Stimulated activated CD8-positive, alpha-beta memory T cell treated with anti-CD3 and anti-CD28 coated beads, Interleukin-4, amount 100 ng/mL, for 24 hours (primary cell): ENCODE data around the gene RASGRP3.

Source experiments
- DNase-seq: peaks from one replicate; pipeline ENCODE4 v3.0.0-alpha.2; 2020; ENCODE audit warnings: low read depth

Gene RASGRP3

GRCh38 chr2:33492399-33493134, 16.1 kb downstream of the RASGRP3 start:
- no peak for DNase-seq

DNA sequence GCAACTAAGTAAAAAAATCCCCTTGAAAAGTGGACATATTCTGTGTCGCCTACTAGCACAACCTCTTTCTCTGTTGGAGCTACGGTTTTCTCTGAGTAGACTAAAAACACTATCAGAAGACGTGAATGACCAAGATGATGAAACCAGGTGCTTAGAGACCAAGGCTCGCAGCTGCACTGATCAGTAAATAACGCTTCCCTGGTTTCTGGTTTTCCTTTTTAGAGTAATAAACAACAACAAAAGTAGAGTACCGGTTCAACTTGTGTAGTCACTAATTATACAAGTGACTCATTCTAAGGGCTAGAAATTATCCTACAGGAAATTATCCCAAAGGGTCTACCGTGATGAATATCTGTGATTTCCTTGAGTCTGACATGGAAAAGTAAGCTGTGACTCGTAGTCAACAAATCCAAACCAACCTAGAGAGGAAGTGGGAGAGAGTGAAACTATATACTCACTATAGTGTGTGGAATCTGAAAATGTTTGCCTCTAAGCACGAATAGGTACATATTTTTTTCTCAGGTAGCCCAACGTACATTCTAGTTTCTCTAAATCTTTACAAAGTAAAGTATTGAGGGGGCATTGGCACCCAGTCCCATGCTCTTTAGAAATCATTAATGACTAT, 17.8 kb downstream of the RASGRP3 start:
- no peak for DNase-seq

DNA sequence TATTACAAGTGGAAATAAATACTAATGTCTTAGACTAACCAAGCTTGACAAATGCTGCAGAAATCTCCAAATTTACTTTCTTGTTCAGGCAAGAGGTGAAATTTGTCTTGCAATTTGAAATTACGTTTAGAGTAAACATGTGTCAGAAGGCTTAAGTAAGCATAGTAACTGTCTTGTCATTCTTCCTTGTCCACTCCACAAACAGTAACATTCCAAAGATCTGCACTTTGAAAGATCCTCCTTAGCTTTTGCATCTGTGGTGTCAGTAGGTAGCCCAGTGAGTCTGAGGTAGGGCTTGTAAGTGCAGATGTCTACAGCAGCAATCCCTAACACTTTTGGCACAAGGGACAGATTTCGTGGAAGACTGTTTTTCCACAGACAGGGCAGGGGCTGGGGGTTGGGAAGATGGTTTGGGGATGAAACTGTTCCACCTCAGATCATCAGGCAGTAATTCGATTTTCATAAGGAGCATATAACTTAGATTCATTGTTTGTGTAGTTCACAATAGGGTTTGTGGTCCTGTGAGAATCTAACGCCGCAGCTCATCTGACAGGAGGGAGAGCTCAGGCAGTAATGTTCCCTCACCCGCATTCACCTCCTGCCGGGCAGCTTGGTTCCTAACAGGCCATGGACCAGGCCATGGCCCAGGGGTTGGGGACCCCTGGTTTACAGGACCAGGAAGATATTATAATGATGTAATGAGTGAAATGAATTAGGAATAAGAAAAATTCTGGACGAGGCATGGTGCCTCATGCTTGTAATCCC, 18.6 kb downstream of the RASGRP3 start:
- DNase-seq = no peak

DNA sequence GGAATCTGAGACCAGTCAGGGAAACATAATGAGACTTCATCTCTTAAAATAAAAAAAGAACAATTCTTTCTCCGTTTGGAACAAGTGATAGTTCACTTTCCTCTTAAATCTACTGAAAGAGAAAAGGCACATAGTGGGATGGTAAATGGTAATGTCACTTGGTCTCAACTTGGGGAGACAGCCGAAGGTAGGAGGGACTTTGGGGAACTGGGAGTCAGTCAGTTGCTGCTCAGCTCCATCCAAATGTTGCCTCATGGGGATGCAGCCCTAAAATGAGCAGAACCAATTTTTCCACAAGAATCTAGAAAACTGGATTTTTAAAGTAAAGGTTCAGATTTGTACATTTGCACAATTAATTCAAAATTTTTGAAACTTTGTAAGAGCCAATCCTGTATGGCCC, 19.2 kb downstream of the RASGRP3 start:
- no peak for DNase-seq

DNA sequence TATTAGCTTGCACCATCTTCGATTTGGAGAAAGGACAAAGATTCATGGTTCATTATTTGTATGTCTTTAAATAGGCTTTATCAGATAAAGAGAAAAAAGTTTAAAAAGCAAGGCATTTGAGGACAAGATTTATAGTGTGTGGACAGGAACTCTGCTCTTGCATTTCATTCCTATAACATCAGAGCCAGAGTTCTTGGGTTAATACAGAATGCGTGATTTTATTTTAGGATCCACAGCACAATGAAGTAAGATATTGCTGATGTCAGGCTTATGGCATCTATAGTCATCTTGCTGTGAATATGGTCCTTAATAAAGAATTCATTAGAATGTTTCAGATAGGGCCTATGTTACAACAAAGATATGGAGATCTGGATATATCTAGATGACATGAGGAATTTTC, 19.7 kb downstream of the RASGRP3 start:
- DNase-seq = no peak

DNA sequence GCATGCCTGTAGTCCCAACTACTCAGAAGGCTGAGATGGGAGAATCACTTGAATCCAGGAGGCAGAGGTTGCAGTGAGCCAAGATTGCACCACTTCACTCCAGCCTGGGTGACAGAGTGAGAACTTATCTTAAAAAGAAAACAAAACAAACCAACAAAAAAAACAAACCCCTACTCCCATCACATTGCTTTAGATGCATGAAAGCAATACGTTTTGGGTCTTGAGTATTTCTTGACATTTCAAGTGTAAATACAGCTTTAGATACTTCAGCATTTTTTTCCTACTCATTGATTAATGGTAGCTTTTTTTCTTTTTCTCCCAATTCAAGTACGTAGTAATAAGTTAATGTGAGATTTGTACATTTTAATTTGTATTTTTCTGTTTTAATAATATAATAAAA, 20.3 kb downstream of the RASGRP3 start:
- DNase-seq = no peak

DNA sequence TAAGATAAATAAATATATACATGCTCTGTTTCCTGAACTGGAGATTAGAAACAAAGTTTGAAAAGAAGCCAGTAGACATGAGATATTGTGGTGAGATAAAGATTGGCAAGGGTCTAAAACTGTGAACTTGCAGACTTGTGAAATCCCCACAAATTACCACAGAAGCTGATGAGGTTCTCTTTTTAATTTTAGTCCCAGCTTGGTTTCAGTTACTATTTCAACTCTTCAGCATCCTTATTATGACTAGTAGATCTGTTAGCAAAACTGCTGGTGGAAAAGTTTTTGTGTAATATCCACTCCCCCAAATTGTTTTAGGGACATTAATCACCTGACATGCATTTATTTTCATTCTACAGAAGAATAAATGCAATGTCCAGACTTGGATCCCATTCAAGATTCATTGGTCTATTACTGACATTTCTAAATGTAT, 20.8 kb downstream of the RASGRP3 start:
- DNase-seq = no peak

DNA sequence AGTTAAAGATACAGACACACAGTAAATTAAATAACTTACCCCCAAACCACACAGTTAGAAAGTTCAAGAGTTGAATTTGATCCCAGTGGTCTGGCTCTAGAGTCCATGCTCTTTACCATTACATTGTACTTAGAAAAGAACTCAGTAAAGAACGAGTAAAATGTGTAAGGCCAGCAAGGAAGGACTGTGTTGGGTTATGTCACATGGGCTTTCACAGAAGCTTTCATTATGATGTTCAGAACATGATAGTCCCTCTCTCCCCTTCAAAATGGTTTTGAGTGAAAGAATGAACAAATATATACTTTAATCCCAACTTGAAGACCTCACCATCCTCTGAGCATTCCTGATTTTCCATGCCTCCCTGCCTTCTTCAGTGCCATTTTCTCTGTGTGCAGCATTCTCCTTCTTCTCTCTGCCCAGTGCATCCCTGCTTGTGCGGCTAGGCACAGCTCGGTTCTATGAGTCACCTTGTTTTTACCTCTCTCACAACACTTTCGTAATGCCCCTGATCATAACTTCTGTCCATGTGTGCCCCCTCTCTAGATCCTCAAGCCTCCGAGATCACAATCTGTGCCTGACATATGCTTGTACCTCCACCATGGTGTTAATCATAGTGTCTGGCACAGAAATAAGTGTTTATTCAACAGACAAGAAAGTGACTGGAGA, 22.0 kb downstream of the RASGRP3 start:
- no peak for DNase-seq

DNA sequence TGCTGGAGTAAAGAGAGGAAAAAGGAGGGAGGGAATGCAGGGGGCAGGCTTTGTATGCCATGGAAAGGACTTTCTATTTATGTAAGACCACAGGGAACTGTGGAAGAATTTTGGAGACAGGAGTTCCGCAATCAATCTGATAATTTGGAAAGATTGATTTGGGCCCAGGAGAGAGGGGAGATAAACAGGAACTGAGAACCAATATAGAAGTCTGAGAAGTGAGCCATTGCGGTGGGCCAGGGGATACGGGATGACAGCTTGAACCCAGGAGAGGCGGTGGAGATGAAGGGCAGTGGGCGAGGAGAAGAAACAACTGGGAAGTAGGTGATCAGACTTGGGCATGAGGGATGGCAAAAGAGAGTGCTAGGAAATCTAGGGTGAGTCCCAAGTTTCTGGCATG, 23.7 kb downstream of the RASGRP3 start:
- no peak for DNase-seq

DNA sequence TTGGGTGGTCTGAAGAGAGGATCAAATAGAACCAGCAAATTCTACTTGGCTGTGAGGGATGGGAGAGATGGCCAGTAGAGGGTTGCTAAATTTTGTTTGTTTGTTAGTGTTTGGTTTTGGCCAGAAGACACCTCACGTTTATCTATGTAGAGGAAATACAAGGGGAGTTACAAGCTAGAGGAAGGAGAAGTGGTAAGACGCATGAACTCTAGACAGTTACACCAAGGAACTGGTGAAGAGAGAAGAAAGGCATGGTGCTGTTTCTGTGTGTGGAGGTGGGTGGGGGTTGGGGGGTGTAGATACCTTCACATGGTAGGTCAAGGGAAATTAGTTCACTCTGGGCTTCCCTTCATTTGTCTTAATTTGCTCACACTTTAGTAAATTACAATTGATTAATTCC, 25.6 kb downstream of the RASGRP3 start:
- no peak for DNase-seq

DNA sequence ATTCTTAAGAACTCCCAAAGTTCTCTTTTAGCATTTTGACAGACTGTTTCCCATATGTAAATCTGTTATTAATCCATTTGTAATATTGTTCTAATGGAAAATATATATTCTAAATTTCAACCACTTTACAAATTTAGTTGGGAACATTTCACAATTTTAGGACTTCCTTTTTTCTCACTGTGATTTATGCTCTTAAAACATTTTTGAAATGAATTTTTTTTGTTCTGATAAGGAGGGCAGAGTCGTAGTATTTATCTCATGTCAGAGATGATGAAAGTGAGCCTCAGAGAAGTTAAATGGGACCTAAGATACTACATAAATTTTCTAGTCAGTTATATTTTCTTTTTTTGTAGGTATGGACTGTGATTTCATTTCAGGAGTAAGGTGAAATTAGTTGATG, 26.6 kb downstream of the RASGRP3 start:
- DNase-seq = no peak

- no peak for DNase-seq
Observed at GRCh38 chr2:33505966-33506365, 29.5 kb downstream of the RASGRP3 start.

- no peak for DNase-seq
Observed at GRCh38 chr2:33509908-33510585, 33.6 kb downstream of the RASGRP3 start.

- no peak for DNase-seq
Observed at GRCh38 chr2:33510586-33510968, 34.1 kb downstream of the RASGRP3 start.

GRCh38 chr2:33511141-33511540, 34.7 kb downstream of the RASGRP3 start:
- DNase-seq = no peak

GRCh38 chr2:33512112-33512511, 35.7 kb downstream of the RASGRP3 start:
- DNase-seq = no peak

DNA sequence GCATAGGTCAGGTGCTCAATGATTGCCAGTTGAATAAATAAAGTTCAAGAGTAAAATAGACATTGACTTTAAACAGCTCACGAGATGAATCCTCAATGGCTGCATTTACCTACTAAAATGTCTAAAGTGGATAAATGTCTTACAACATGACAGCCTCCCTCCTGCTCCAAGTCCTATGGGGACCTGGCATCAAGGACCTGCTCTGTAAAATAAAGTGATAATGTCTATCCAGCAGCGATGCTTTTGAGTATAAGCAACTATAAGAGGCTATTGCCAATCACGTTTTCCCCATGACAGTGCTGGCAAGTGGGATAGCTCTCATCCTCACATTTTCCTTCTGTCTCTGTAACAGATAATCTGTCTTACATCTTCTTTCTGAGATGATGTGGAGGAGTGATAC, 37.0 kb downstream of the RASGRP3 start:
- no peak for DNase-seq

DNA sequence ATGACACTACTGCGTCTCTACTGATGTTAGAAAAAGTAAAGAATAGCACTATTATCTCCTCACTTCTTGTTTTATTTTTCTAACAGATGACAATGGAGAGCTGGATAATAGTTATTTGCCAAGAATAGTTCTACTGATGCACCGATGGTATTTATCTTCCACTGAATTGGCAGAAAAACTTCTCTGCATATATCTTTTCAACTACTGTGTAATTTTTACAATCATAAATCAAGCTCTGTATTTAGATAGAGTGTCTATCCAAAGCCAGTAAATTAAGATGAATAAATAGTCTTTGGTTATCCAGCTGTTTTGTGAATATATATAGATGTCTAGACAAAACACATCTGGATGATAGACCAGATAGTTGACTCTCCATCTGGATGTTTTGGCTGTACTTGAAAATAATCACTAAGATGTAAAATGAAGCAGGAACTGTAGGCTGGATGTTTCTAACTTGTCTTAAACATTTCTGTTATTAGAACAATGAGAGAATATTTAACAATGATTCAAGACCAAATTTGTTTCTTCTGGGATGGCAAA, 40.1 kb downstream of the RASGRP3 start:
- no peak for DNase-seq

DNA sequence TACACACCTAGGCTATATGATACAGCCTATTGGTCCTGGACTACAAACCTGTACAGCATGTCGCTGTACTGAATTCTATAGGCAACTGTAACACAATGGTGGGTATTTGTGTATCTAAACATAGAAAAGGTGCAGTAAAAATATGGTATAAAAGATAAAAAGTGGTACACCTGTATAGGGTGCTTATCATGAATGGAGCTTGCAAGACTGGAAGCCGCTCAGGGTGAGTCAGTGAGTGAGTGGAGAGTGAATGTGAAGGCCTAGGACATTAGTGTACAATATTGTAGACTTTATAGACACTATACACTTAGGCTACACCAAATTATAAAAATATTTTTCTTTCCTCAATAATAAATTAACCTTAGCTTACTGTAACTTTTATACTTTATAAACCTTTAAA, 41.8 kb downstream of the RASGRP3 start:
- DNase-seq = no peak

DNA sequence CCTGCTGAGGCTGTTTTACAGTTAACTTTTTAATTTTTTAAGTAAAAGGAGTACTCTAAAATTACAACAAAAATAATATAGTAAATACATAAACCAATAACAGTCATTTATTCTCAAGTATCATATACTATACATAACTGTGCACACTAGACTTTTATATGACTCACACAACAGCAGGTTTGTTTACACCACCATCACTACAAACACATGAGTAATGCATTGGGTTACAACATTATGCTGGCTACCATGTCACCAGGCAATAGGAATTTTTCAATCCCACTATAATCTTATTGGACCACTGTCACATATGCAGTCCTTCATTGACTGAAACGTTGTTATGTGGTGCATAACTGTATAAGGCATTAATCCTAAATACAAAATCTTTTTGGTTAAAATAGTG, 42.5 kb downstream of the RASGRP3 start:
- no peak for DNase-seq

GRCh38 chr2:33521791-33522281, 45.4 kb downstream of the RASGRP3 start:
- DNase-seq = no peak

- no peak for DNase-seq
Observed at GRCh38 chr2:33522576-33522975, 46.1 kb downstream of the RASGRP3 start.
